ENCODE data around the gene IDUA.
A peak's percentile ranks its signal among the peaks of the same experiment; 100 is the strongest.

IDUA gene

DNA sequence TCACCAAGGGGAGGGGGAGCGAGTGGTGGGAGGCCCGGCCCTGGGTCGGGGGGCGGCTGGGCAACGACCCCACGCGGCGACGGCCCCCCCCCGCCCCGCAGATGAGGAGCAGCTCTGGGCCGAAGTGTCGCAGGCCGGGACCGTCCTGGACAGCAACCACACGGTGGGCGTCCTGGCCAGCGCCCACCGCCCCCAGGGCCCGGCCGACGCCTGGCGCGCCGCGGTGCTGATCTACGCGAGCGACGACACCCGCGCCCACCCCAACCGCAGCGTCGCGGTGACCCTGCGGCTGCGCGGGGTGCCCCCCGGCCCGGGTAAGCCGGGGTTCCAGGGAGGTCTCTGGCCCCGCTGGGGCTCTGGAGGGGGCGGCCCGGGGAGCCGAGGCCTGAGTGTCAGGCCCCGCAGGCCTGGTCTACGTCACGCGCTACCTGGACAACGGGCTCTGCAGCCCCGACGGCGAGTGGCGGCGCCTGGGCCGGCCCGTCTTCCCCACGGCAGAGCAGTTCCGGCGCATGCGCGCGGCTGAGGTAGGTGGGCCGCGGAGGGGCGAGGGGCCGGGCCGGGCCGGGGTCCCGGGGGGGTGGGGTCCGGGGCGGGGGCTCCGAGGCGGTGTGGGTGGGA, 15.9 kb downstream of the IDUA start:
- DNase-seq = no peak

DNA sequence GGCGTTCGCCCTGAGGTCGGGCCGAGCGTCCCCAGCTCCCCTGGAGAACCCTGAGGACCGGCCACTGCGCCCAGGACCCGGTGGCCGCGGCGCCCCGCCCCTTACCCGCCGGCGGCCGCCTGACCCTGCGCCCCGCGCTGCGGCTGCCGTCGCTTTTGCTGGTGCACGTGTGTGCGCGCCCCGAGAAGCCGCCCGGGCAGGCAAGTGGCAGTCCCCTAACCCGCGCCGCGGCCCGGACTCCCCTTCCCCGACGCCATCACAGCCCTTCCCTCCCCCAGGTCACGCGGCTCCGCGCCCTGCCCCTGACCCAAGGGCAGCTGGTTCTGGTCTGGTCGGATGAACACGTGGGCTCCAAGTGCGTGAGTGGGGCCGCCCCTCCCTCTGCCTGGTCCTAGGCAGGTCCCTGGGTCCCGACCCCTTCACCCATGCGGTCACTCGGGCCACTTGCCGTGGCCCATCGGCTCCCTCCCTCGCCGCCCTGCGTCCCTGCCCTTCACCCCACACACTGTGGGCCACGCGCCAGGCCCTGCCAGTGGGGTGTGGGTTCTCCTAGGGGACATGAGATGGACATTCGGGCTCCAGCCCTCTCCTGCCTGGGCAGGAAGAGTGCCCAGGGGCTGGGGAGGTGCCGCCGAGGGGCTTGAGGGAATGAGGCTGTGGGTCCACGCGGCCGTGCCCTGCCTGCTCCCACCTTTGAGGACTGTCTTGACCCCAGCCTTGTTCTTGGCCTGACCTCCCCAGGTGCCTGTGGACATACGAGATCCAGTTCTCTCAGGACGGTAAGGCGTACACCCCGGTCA, 16.6 kb downstream of the IDUA start:
- no peak for DNase-seq

- DNase-seq = no peak
Measured at GRCh38 chr4:1004071-1004418, 17.2 kb downstream of the IDUA start.

GRCh38 chr4:1004557-1005485, 18.0 kb downstream of the IDUA start:
- DNase-seq = no peak

- DNase-seq = no peak
Measured at GRCh38 chr4:1006856-1007255, 20.0 kb downstream of the IDUA start.

DNA sequence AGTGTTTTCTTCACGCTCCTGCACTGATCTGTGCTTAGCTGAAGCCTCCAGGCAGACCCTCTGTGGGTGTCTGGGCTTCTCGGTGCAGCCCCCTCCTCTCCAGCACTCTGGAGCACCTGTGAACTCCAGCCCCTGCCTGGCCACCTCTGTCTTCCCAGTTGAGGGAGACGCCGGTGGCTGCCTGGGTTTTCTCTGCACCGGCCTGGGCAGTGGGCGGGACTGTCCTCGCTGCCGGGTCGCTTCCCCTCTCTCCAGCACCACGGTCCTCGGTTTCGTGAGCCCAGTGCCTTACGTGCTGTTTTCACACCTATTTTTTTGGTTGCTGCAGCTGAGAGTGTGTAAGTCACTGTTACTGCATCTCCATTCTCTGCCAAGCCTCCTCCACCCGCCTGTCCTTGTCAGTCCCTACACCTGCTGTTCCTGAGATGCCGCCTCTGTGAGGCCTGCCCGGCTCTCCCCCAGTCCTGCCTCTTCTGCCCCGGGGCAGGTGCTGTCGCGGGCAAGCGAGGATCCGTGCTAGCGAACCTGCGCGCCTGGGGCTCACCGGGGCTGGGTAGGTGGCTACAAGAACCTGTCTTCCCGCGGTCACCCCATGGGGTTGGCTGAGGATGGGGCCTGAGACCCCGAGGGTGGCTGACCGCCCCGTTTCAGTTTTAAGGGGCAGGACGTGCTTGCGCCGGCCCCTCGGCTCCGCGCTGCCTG, 22.1 kb downstream of the IDUA start:
- peak; percentile 29 to 40 for DNase-seq

DNA sequence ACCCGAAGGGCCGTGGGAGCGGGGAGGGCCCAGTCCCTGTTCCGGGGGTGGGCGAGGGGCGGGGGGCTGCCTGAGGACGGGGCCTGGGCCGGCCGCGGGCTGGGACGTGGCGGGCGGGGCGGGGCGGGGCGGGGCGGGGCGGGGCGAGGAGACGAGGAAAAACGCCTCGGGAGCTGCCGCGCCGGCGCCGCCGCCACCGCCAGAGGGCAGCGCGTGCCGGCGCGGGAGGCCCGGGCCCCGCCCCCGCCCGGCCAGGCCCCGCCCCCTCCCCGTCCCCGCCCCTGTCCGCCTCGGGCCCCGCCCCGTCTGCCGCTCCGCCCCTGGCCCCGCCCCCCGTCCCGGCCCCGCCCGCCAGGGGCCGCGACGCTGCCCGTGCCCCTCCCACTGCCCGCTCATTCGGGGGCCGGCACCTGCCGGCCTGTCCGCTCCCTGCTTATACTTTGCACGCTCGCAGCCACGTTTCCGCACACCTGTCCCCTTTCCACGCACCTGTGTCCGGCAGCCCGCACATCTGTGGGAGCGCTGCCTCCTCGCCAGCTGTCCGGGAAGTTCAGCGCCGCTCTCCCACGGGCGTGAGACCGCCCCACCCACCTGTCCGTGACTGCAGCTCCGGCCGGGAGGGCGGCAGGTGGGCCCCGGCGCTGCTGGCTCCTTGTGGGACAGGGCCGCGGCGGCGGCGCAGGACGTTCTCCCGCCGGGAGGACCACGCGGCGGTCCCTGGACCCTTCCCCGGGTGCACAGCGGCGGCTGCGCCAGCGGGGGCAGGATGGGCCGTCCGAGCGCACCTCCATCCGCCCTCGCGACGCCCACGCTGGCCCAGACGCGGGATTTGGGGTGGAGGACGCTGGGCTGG, 22.9 kb downstream of the IDUA start:
- peak; percentile 64 to 74 for DNase-seq

GRCh38 chr4:1010395-1011021, 23.7 kb downstream of the IDUA start:
- peak; percentile 72 for DNase-seq

GRCh38 chr4:1011022-1011665, 24.3 kb downstream of the IDUA start, which contains the start of gene FGFRL1:
FGFRL1 (plus strand) TSS chr4:1011626; CDS start chr4:1012486, 860 bp downstream.
- DNase-seq = peak; percentile 90 to 93

- no peak for DNase-seq
Measured at GRCh38 chr4:1011666-1012033, 24.8 kb downstream of the IDUA start.

DNA sequence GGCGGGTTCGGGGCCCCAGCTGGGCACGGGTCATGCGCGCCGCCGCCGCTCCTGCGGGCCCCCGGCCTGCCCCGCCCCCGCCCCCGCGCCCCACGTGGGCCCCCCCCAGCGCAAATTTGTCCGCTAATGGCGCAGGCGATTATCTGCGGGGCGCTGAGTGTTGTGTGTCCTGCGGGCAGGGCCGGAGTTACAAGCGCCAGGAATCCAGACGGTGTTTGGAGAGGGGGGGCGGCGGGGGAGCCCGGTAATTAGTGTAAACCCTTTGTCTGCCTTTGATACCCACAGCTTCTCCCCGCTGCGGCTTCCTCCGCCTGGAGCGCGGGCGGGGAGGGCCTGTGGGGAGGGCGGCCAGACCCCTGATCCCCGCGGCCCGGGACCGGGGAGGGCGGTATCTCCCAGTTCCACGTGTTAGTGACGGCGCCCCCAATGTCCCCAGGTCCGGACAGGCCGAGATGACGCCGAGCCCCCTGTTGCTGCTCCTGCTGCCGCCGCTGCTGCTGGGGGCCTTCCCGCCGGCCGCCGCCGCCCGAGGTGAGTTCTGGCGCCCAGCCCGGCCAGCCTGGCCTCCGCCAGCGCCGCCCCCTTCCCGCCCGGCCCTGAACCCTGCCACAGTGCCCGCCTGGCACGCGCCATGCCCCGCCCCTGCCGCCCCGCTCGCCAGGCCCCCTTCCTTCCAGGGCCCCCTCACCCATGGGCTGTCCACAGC, 25.3 kb downstream of the IDUA start:
- DNase-seq = peak; percentile 13 to 43

DNA sequence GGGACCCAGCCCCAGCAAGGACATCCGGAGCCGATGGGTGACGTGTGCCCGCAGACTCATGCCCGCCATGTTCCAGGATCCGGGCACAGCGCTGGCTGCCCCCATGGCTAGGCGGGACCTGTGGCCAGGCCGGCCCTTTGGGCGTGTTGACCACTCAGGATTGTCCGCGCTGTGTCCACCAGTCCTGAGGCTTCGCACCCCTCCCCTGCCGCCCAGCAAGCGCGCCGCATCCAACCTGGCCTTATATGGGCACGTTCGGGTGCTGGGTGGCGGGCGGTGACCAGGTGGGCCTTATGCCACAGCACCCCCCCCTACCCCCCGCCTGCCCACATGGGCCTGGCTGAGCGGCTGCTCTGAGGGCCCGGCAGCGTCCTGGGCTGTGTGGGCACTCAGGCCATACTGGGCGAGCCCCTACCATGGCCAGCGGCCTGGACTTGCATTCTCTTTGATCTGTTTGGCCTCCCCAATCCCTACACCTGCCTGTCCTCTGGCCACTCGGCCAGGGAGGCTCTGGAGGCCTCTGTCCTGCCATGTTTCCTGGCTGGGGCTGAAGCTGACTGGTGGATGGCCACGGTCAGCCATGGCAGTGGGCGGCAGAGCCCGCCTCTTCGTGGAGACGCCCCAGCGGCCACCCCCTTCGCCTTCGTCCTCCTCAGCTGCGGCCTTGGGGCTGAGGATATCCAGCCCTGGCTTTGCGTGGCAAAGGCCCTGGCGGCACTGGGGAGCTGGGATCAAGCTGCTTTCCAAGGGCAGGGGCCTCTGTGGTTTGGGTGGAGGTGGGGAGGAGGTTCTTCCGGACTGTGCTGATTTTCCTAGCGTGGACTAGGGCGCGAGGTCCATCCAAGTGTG, 26.6 kb downstream of the IDUA start:
- no peak for DNase-seq

DNA sequence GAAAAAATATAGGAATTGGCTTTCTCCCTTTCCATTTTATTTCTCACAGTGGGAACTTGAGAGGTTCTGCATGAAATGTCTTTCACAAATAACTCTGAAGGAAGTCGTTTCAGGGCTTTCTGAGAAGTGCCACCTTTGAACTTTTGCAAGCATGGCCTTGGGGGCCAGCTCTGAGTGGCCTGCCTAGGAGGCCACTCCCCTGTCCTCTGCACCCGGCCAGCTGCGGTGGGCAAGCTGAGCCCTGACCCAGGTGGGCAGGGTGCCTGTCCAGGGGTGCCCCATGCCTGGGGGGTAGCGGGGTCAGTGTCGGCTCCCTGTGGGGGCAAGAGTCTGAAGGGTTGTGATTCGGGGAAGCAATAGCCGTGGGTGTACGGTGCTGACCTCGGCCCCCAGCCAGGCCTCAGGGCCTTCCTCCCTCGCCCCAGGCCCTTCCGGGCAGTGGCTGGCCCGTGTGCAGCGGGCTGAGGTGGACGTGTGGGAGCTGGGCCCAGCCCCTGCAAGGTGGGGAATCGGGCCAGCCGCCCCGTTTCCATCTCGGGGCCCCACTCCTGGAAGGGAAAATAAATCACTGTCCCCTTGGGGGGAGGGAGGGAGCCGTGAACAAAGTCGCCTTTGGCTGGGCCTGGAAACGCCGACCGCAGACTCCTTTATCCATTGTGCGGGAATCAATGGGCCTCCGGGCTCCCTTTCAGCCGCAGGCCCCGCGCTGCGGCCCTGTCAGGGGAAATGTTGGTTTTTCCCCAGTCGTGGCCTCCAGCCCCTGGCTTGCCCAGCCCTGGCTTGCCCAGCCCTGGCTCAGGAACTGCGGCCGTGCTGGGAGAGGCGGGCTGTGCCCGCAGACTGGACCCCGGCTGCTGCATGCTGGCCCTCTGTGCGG, 27.7 kb downstream of the IDUA start:
- no peak for DNase-seq

GRCh38 chr4:1015179-1015578, 28.3 kb downstream of the IDUA start:
- DNase-seq = no peak

- no peak for DNase-seq
Measured at GRCh38 chr4:1015746-1016145, 28.9 kb downstream of the IDUA start.

DNA sequence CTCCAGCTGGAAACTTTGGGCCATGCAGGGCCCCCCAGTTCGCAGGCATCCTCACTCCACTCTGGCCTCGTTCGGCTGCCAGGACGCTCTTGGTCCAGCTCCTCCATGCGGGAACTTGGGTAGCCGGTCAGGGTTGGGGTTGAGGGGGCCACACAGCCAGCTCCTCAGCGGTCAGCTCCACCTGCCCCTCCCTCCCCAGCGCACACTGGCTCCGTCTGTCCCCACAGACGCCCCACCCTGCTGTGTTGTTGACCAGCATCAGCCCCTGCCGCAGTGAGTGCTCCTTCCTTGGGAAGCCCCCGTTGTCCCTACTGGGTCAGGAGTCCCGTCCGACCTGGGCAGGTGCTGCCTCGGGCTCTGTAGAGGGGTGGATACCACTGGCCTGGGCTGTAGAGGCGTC, 30.4 kb downstream of the IDUA start:
- DNase-seq = no peak

DNA sequence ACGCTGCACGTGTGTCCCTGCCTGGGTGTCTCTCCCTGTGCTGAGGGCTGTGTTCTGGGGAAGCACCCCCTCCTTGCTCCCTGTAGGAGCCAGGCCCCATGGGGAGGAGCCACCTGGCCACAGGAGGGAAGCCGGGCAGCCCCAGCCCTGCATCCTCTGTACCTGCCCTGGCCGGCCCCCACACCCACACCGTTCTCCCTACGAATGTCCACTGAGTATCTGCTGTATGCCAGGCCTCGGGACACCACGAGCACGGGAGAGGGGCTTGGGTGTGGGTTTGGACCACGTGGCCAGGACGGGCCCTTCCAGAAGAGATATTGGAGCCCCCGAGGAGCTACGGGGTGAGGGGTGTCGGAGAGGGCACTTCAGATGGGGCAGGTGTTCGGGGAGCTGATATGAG, 30.9 kb downstream of the IDUA start:
- no peak for DNase-seq

Data from CD4-positive, alpha-beta T cell treated with Interleukin-1 beta for 1 hour (primary cell).